T1000 (cell line): Measurements from ENCODE around the gene EME2.
"Not testable (repeated sequence)": the region's sequence is repeated elsewhere in the genome, so short reads cannot be mapped to it uniquely, and the experiment has no call there.

Source experiments
- DNase-seq: peaks from one replicate; lab custom pipeline; 2025; ENCODE audit warnings: mixed read lengths; lab: John Stamatoyannopoulos, UW

Gene EME2

DNA sequence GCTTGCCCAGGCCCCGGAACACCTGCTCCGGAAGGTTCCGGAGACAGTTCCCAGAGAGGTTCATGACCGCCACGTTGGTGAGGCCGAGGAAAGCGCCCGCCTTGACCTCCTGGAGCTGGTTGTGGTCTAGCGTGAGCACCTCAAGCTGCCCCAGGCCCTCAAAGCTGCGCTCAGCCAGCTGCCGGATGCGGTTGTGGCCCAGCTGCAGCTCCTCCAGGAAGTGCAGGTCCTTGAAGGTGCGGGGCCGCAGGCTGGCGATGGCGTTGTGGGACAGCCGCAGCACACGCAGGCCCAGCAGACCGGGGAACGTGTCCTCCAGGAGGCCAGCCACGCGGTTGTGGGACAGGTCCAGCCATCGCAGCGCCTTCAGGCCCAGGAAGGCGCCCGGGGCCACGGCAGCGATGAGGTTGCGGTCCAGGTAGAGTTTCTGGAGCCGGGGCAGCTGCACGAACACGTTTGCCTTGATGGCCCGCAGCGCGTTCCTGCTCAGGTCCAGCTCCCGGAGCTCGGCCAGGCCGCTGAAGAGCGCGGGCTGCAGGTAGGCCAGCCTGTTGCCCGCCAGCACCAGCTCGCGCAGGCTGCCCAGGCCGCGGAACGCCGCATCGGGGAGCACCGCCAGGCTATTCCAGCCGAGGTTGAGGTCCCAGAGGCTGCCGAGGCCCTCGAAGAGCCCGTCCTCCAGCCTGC, 18.8 kb downstream of the EME2 start:
- no peak for DNase-seq

DNA sequence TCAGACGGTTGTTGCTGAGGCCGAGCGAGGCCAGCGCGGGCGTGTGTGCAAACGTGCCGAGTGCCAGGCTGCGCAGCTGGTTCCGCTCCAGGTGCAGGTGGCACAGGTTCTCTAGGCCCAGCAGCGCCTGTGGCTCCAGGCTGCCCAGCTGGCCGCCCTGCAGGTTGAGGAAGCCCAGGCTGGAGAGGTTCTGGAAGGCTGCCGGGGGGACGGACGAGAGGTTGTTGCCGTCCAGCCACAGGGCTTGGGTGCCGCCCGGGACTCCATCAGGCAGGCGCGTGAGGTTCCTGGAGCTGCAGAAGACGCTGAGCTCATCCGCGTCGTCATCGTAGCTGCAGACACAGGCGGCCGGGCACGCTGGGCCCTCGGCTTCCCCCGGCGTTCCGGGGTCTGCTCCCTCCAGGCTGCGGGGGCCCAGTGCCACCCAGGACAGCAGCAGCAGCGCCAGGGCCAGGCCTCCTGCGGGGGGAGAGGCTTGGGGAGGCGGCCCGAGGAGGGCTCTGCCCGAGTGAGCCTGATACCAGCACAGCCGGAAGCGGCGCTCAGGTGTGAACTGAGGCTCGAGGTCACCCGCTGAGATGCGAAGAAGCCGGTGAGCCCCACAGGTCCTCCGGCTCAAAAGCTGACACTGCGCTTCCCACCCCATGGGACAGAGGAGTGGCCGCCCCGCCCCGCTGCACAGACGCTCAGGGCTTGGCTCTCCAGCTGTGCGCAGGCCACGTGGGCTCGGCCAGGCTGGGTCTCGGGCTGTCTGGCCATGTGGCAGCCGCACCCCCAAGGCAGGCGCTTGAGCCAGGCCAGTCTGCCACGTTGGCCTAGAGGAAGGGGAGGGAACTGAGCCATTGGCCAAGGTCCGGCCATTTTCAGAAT, 19.6 kb downstream of the EME2 start:
- no peak for DNase-seq

DNA sequence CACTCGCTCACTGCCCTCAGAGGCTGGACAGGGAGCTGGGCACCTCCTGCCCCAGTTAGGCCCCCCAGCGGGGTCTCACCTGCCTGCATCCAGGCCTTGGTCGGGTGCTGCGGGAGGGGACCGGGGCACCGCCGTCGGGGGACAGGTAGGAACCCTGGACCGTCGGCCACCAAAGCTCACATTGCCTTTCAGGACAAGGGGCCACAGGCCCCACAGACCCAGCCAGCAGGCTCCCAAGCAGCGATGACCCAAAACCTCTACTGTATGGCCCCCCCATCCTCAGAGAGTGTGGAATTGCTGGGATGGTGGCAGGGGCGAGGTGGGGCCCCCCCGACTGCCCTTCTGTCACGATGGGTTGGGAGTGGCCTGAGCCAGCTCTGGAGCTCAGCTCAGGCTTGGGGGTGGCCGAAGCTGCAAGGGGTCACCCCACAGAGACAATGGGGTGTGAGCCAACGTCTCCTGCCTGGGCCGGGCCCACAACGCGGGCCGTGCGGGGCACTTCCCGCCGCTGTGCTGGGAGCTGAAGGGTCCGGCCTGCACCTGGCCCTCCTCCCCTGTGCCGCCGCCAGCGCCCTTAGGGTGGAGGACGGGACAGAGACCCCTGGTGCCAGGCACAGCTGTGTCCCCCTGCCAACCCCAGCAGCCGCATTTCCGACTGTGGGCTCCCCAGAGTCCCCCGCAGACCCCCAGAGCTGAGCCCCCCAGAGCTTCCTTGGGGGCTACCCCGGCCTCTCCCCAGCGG, 20.4 kb downstream of the EME2 start:
- no peak for DNase-seq

DNA sequence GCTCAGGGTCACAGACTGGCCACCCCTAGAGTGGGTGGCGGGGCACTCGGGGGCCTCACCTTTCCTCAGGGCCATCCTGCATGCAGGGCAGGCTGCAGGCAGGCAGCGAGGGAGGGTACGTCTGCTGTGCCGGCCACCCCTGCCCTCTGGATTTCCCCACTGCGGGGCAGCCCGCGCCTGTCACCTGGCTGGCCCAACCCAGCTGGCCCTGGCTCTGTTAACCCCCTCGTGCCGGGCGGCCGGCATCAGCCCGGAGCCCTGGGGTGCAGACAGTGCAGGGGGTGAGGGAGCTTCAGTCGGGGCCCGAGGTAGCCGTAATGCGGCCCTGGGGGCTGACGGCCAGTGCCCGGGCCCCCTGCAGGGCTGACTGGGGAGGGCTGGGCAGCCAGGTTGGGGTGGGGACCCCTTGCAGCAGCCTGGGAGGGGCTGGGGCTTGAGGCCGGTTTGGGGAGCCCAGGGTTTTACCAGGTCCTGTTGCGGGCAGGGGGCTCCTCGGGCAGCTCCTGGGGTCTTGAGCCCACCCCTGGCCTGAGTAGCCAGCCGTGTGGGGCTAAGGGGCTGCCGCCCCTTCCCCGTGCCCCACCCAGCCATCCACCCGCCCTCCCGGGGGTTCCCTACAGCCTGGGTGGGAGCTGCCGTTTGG, 21.1 kb downstream of the EME2 start, which contains the start of gene IGFALS:
IGFALS (minus strand) TSS at position 128 of the 643 bp plus-strand sequence; CDS start at position 75, 53 bp downstream.
- no peak for DNase-seq

DNA sequence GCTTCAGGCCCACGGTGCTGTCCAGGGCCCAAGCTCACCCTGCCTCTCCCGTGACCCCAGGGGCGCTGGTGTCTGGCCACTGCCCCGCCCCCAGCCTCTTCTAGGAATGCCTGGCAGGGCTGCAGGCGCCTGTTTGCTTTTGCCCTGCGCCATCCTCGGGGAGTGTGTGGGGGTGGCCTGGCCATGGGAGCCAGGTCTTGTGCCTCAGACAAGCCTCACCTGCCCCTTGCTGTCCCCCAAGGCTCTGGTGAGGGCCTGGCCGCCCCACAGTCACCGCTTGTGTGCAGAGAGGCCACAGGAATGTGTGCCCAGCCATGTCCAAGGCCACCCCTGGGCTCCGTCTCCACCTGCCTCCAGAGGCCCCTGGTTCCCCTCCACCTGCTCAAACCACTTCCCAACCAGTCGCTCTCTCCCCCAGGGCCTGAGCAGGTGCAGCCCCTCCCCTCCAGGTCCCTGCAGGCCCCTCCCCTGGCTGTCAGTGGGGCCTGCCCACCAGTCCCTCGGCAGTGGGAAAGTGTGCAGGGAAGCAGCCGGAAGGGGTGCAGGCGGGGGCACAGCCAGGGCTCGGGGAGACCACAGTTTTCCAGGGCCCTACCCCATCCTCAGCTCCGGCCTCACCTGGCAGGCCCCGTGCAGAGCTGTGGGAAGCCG, 21.7 kb downstream of the EME2 start:
- no peak for DNase-seq

DNA sequence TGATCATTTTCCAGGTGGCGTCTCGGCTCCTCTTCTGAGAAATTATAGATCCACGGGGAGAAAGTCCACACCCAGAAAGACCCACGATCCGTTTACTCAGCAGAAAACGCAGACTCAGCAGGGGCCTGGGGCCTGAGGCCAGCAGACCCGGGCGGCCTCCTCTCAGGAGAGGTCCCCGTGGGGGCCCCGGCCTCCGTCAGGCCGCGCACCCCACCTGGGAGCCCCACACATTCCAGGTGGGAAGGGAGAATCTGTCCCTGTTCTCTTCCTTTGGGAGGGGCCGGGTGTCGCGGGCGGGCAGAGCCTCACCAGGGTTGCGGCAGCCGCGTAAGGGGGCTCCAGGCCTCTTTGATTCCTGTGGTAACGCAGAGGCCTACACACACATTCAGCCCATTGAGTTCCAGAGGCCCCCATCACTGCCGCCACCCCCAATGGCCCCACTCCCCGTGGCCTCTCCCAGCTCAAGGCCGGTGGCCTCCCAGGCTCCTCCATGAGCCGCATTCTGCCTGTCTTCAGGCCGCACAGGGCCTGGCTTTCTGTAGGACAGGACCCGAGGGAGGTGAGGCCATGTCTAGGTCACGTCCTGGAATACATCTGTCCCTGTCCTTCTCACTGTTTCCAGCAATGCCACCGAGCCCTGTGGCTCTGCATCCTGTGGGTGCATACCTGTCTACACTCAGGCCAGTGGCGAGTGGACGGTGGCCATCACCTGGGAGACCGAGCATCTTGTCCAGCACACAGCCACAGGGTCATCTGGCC, 22.5 kb downstream of the EME2 start:
- no peak for DNase-seq

DNA sequence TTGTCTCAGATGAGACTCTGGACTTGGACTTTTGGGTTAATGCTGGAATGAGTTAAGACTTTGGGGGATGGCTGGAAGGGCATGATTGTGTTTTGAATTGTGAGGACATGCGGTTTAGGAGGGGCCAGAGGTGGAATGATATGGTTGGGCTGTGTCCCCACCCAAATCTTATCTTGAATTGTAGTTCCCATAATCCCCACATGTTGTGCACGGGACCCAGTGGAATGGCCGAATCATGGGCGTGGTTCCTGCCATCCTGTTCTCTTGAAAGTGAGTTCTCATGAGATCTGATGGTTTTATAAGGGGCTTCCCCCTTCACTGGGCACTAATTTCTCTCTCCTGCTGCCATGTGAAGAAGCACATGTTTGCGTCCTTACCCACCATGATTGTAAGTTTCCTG, 26.7 kb downstream of the EME2 start:
- DNase-seq: not testable (repeated sequence)

DNA sequence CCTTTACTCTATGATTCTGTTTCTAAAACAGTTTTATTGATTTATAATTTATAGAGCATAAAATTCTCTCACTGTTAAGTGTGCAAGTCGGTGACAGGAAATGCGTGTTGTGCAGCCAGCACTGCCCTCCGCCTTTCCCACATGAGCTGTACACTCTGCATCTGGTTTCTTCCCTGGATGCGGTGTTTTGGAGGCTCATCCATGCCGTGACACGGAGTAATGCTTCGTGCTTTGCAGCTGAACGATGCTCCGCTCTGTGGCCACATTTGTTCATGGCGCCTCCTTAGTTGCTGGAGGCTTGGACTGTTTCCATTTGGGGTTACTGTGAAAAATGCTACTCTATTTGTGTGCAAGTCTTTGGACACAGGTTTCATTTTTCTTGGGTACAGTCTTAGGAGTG, 28.1 kb downstream of the EME2 start:
- no peak for DNase-seq

DNA sequence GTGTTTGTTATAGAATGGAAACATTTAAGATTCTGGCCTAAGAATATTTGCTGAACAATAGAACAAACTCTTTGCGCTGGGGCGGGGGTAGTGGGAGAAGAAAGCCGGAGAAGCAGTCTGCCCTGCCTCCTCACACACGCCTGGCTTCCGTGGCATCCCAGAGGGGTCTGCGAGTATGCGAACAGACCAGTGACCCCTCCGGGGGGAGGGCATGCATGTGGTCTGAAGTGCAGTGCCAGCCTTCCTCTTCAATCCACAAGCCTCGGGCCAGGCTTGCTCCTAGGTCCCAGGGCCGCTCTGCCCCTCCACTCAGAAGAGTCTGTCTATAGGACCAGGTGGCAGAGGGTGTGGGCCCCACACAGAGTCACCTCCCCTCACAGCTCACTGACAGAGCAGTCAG, 35.0 kb downstream of the EME2 start:
- no peak for DNase-seq

DNA sequence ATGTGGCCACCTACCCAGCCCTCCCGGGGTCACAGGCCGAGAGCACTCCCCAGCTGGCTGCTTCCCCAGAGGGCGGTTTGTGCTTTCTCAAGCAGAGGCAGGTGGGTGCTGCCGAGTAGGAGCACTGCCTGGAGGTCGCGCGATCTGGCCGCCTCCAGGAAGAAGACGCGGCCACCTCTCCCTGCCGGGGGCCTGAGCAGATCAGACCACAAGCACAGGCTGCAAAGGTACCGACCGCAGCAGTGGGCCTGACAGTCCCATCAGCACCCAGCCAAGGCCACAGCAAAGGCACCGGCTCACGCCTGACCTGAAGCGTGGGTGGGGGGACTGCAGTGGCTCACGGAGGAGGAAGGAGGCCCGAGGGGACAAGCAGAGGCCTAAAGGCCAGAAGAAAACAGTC, 36.1 kb downstream of the EME2 start:
- DNase-seq: no peak

DNA sequence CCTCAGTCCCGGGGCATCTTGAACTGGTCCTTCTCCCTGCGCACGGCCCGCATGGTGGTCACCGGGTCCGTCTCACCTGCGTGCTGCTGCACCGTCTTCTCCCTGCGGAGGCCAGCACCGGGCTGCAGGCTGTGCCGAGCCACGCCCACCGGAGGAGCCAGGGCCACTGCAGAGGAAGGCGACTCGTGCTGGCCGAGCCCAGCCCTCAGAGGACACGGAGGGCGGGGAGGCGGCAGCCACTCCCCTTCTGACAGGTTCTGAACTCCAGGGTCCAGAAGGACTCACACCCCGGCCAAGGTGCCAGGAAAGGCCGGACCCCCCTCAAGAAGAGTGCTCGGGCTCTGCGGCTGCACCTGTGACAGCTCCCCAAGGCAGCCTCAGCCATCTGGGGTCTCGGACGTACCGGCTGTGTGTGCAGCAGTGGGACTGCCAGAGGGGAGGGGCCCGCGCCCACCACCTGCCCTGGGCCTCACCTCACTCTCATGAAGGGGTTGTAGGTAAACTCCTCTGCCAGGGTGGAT, 36.7 kb downstream of the EME2 start:
- no peak for DNase-seq

DNA sequence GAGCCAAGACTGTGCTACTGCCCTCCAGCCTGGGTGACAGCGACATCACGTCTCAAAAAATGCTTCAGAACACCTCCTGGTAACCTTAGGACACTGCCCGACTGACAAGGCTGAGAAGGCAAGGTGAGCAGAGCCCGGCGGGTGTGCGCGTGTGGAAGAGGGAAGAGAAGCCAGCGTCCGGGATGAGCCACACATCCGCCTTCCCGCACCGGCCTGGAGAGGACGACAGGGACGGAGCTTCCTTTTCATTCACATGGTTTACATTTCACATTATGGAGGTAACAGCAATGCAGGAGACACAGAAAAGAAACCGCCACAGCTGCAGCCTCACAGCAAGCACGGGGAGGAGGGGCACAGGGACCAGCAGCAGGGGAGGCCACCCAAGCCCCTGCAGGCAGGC, 37.5 kb downstream of the EME2 start:
- no peak for DNase-seq

DNA sequence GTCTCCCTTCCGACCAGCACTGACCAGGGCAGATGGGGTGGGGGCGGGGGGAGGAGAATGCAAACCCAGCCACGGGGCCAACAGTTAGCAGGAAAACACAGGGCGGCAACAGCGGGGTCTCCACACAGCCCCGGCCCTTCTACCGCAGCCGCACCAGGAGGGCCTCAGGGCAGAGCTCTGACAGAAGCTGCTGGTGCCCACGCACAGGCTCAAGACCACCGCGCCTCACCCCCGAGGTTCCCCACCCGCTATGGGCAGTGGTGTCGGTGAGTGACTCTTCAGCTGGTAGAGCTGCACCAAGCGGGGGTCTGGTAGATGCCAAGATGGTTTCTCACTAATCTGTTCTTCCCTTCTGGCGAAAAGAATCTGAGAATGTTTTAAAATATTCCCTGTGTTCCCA, 37.9 kb downstream of the EME2 start:
- no peak for DNase-seq

DNA sequence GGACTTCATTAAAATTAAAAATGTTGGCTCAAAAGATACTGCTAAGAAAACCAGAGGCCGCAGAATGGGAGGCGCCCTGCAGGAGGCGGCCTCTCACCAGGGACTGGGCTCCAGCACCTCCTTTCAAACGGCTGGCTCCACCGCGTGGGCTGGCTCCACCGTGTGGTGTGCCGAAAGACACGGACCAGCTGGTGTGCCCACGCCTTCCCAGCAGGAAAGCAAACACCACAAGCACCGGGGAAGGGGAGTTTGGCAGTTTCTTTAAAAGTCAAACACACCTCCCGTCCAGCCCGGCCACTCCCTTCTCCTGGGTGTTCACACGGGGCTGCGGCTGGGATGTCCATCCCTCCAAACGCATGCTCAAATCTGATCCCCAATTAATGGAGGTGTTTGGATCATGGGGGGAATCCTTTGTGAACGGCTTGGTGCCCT, 40.1 kb downstream of the EME2 start:
- no peak for DNase-seq

DNA sequence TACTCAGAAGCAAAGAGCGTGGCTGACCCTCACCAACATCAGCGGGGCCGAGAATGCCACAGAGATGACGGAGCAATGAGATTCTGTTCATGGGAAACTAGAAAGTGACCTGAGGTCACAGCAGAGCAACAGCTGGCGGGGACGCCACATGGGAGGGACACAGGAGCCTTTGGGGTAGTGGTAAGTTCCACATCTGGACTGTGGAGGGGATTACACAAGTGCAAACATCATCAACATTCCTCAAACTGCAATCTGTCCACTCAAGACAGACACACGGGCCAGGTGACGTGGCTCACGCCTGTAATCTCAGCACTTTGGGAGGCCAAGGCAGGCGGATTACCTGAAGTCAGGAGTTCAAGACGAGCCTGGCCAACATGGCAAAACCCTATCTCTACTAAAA, 42.9 kb downstream of the EME2 start:
- DNase-seq: no peak

DNA sequence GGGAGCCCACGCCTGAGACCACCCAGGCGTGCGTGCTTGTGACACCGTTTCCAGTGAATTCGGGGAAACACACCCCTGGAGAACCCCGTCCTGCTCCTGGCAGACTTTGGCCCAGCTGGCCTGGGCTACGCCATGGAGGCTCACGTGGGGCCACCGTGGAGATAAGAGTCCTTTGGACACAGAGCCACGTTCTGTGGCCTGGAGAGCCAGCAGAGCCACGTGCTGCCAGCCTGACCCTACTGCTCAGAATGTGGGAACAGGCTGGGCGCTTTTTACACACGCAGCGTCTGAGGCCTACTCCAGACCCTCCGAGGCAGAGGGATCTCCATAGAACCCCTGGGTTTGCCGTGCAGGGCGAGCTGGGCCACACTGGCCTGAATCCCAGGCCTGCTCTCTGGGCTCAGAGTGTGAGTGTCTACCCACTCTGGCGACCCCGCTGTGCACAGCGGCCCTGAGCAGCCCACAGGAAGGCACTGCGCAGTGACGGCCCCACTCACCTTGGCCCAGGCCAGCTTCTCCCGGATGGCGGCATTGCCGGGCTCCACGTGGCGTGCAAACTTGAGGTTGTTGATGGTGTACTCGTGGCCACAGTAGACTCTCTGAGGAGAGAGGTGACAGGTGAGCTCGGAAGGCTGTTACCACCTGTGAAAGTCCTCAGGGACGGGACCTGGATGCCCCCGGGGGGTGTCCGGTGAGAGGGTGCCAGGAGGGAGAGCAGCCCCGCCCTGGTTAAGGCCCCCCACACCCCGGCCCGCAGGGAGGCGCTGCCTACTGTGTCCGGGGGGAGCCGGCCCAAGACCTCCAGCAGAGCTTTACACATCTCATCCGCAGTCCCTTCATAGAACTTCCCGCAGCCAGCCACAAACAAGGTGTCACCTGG, 44.0 kb downstream of the EME2 start:
- no peak for DNase-seq

DNA sequence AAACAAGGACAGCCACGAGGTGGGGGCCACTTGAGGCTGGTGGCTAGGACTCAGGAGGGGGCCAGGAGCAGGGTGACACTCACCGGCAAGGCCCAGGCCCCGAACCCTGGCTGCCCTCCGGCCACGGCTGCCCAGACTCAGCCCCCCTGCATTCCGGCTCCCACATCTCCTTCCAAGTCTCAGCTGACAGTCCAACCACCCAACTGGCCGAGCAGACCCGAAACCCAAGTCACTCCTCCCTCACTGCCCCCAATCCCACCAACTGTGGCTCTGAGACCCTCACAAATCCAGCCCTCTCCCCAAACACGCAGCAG, 44.6 kb downstream of the EME2 start:
- DNase-seq: no peak

DNA sequence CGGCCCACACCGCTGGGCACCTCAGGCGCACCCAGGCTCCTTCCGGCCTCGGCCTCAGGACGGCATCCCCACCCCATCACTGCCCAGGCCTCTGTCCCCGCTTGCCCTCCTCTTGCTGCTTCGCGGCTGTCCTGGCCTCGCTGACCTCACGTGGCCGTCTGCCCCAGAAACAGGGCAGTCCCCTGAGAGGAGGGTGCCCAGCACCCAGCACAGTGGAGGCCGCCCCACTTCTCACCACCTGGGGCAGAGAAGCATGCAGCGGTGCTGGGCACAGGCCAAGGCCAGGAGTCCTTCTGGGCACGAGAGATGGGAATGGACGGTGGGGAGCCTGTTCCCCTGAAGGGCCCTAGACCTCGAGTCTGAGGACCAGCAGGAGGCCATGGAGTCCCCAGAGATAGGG, 45.1 kb downstream of the EME2 start:
- no peak for DNase-seq

DNA sequence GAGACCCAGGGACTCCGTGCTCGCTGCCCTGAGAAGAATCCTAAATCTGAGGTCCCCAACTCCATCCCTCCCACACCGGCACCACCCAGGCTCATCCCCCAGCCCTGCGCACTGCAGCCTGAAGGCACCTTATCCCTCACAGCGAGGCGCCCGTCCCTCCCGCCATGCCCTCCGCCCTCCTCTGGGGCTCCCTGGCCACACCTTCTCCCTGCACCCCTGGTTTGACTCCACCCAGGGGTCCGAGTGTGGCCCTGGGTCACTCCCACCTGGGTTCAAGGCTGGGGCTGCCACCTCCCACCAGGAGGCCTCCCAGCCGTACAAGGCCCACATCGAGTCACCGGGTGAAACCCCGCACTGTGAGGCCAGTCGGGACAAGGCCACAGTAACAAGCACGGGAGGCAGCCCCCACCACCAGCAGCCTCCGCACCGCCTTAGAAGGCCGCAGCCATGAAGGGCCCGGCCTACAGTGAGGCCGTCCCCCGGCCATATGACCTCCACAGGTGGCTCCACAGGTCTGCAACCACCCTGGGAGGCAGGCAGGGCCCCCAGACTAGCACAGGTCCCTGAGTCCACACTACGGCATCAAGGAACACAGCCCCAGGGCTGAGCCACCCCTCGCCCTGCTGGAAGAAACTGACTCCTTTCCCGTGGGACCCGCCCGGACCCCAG, 45.7 kb downstream of the EME2 start:
- DNase-seq: no peak
